Measurements from ENCODE around the gene RPA3.
A peak's percentile ranks its signal among the peaks of the same experiment; 100 is the strongest.

RPA3 gene

DNA sequence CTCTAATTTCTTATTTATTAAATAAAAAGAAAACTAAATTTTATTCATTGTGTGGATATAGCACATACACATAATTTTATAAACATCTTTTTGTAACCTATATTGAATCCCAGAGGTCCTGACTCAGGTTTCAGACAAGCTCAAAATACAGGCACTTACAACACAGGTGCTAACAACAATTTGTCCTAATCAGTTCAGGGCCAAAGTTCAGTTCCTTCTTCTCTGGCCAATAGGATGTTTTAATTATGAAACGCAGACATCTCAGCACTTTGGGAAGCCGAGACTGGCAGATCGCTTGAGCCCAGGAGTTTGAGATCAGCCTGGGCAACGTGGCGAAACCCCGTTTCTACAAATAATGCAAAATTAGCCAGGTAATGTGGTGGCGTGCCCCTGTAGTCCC is 15.0 kb downstream of the RPA3 start:
- FAIRE-seq (no peak), DNase-seq (ENCODE audit: insufficient read length, low spot score) (no peak)
- TF ChIP-seq CTCF (IDR thresholded peaks at IDR 0.05; ENCODE audit: insufficient read depth, missing control alignments) = no peak

DNA sequence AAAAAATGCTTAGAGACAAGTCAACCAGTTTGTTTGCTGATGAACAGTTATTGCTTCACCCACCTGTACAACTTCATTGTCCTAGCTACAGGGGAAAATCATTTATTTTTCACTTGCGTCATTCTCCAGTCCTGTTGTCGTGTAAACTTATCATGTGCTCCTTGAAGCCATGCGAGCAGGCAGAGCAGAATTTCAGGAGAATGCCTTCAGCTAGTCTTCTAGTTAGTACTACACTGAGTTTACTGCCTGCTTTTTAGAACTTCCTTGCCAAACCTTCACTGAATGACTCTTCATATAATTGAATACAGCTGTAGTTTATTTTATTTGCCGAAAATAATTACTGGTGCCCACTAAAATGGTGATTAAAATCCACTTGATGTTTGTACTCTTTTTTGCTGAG is 15.6 kb downstream of the RPA3 start:
- no peak for TF ChIP-seq CTCF (IDR thresholded peaks at IDR 0.05; ENCODE audit: insufficient read depth, missing control alignments)
- FAIRE-seq (no peak), DNase-seq (ENCODE audit: insufficient read length, low spot score) (no peak)

GRCh38 chr7:7701527-7701926 is 16.9 kb downstream of the RPA3 start:
- FAIRE-seq = peak; percentile 41

DNA sequence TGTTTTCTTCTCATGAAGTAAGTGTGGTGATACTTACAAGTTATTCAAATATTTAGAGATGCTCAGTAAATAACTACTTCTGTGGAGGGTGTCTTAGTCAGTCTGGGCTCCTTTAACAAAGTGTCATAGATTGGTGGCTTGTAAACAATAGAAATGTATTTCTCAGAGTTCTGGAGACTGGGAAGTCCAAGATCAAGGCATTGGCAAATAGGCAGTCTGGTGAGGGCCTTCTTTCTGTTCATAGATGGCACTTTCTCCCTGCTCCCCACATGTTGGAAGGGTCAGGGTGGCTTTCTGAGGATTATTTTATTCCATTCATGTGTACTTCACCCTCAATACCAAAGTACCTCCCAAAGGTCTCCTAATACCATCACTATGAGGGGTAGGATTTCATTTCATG is 18.4 kb downstream of the RPA3 start:
- no peak for TF ChIP-seq CTCF (IDR thresholded peaks at IDR 0.05; ENCODE audit: insufficient read depth, missing control alignments)
- FAIRE-seq = no peak
- DNase-seq (ENCODE audit: insufficient read length, low spot score) = no peak

More at GRCh38 chr7:7701527-7701926, 16.9 kb downstream of the RPA3 start:
- no peak for DNase-seq (ENCODE audit: insufficient read length, low spot score)
- TF ChIP-seq CTCF (IDR thresholded peaks at IDR 0.05; ENCODE audit: insufficient read depth, missing control alignments) = no peak

- TF ChIP-seq CTCF (IDR thresholded peaks at IDR 0.05; ENCODE audit: insufficient read depth, missing control alignments) = no peak
- no peak for FAIRE-seq
- no peak for DNase-seq (ENCODE audit: insufficient read length, low spot score)
Measured at GRCh38 chr7:7699380-7699779, 19.0 kb downstream of the RPA3 start.

DNA sequence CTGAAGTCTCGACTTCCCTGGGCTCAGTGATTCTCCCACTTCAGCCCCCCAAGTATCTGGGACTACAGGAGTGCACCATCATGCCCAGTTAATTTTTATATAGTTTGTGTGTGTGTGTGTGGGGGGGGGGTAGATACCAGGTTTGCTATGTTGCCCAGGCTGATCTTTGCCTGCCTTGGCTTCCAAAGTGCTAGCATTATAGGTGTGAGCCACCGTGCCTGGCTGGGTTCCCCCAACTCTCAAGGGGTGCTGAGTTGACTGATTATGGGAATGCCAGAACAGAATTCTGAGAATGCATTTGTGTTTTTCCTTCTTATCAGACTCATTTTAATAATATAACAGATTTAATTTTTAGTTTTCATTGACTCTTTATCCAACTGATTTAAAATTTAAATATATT is 19.5 kb downstream of the RPA3 start:
- FAIRE-seq (no peak), DNase-seq (ENCODE audit: insufficient read length, low spot score) (no peak)

More for the DNA sequence above, 19.5 kb downstream of the RPA3 start:
- TF ChIP-seq CTCF (IDR thresholded peaks at IDR 0.05; ENCODE audit: insufficient read depth, missing control alignments) = no peak
